Activated naive CD4-positive, alpha-beta T cell treated with anti-CD3 and anti-CD28 coated beads, Interleukin-2, amount 50 U/mL, for 72 hours (primary cell): Measurements from ENCODE around the gene PLCXD1. TPM values are rescaled to one million over a fixed set of nuclear protein-coding genes. Genes with fewer than 3 reads are reported as not detected.
"Not testable (repeated sequence)": the region's sequence is repeated elsewhere in the genome, so short reads cannot be mapped to it uniquely, and the experiment has no call there.

Experiments used
- ATAC-seq, 2 donors: fragments of 150-1000 bp; cut with Tn5 transposase; 2 replicates each; pipeline ENCODE4 v1.10.0; 2021; ENCODE audit warnings: mild to moderate bottlenecking in 2 of 2, moderate library complexity in 2 of 2
- DNase-seq, 2 donors: peaks; one replicate each; pipeline ENCODE4 v3.0.0; 2021 to 2022; ENCODE audit warnings: low spot score in 2 of 2
- H3K27ac Mint-ChIP-seq, 2 donors: one replicate each; pipeline ENCODE4 v1.8.0; 2022; ENCODE audit warnings: mild to moderate bottlenecking in 2 of 2, mixed read lengths in 2 of 2
- H3K36me3 Mint-ChIP-seq, 2 donors: one replicate each; pipeline ENCODE4 v1.8.0; 2022; ENCODE audit warnings: mixed read lengths in 2 of 2
- H3K9me3 Mint-ChIP-seq, 2 donors: one replicate each; pipeline ENCODE4 v1.8.0; 2022; ENCODE audit warnings: mixed read lengths in 2 of 2
- total RNA-seq, 2 donors: library from RNA; stranded (reverse); gene quantifications; one replicate each; pipeline ENCODE4 v1.2.3, GENCODE V29; 2022

The PLCXD1 gene
- total RNA-seq, 2 donors from 2014 or later: 61.4 to 118 TPM

GRCh38 chrX:258291-259040 lies 22.7 kb upstream of the PLCXD1 start:
- Mint-ChIP-seq H3K9me3 (no peaks in the 10 kb centered on the region), H3K36me3 (no peaks in the 10 kb centered on the region), H3K27ac (no peak overlapping the region)
- no peak for DNase-seq
- no peak for ATAC-seq

- H3K27ac Mint-ChIP-seq: no peak overlapping the region
- no peaks in the 10 kb centered on the region for H3K36me3 Mint-ChIP-seq
- no peaks in the 10 kb centered on the region for H3K9me3 Mint-ChIP-seq
- ATAC-seq (peak in 1 of 2 donors; percentile 34), DNase-seq (no peak)
Measured at GRCh38 chrX:259692-260355, 21.4 kb upstream of the PLCXD1 start.

- ATAC-seq: no peak
- Mint-ChIP-seq H3K36me3 (no peaks in the 10 kb centered on the region), H3K27ac (no peak overlapping the region), H3K9me3 (no peaks in the 10 kb centered on the region)
- DNase-seq: no peak
Measured at GRCh38 chrX:261167-261918, 19.8 kb upstream of the PLCXD1 start.

DNA sequence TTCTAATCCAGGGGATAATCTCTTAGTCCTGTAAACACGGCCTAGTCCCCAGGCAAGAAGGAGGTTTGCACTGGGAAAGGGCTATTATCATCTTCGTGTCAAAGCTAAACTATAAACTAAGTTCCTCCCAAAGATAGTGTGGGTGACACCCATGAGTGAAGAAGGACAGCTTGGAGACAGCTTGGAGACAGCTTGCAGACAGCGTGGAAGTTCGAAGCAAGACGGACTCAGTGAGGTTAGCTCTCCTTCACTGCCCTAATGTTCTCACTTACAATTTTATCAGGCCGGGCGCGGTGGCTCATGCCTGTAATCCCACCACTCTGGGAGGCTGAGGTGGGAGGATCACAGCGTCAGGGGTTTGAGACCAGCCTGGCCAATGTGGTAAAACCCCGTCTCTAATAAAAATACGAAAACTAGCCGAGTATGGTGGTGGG lies 19.2 kb upstream of the PLCXD1 start:
- DNase-seq (no peak), ATAC-seq (no peak)
- H3K36me3 Mint-ChIP-seq: no peaks in the 10 kb centered on the region
- no peak overlapping the region for H3K27ac Mint-ChIP-seq
- no peaks in the 10 kb centered on the region for H3K9me3 Mint-ChIP-seq

DNA sequence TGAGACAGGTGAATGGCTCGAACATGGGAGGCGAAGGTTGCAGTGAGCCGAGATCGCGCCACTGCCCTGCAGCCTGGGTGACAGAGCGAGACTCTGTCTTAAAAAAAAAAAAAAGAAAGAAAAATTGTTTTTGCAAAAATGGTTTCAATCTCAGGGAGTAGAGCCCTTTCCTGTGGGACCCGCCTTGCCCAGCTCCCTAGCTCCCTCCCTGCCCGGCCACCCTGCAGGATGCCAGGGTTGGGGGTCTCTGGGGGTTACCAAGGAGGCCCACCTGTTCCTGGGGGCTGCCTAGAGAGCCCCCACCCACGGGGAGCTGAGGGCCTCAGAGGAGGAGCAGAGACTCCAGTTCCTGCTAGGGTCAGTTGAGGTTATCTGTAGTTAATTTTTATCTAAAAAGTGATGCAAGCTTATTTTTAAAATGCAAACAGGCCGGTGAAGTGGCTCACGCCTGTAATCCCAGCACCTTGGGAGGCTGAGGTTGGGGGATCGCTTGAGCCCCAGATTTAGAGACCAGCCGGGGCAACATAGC lies 18.7 kb upstream of the PLCXD1 start:
- no peaks in the 10 kb centered on the region for H3K36me3 Mint-ChIP-seq
- ATAC-seq (no peak), DNase-seq (no peak)
- no peaks in the 10 kb centered on the region for H3K9me3 Mint-ChIP-seq
- H3K27ac Mint-ChIP-seq: no peak overlapping the region

GRCh38 chrX:264006-264405 lies 17.2 kb upstream of the PLCXD1 start:
- not testable (repeated sequence) for H3K27ac Mint-ChIP-seq, ATAC-seq, H3K9me3 Mint-ChIP-seq, DNase-seq, H3K36me3 Mint-ChIP-seq

- DNase-seq: no peak
- ATAC-seq: no peak
- H3K36me3 Mint-ChIP-seq: no peaks in the 10 kb centered on the region
- no peaks in the 10 kb centered on the region for H3K9me3 Mint-ChIP-seq
- H3K27ac Mint-ChIP-seq: no peak overlapping the region
Measured at GRCh38 chrX:264634-265455, 16.3 kb upstream of the PLCXD1 start.

DNA sequence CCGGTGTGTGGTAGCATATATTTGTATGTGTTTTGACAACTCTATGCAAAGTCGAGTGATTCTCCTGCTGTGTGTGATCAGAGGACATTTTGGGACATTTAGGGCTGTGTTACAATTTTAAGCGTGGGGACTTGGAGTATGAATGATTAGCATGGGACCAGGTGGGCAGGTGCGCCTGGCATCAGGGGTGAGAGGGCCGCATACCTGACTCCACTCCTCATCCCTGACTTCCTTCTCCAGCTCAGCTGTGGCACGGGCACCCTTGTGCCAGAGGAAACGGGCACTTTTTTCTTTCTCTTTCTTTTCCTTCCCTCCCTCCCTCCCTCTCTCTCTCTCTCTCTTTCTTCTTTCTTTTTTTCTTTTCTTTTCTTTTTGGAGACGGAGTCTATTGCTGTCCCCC lies 15.7 kb upstream of the PLCXD1 start:
- no peaks in the 10 kb centered on the region for H3K9me3 Mint-ChIP-seq
- H3K36me3 Mint-ChIP-seq: no peaks in the 10 kb centered on the region
- no peak for DNase-seq
- no peak overlapping the region for H3K27ac Mint-ChIP-seq
- no peak for ATAC-seq

DNA sequence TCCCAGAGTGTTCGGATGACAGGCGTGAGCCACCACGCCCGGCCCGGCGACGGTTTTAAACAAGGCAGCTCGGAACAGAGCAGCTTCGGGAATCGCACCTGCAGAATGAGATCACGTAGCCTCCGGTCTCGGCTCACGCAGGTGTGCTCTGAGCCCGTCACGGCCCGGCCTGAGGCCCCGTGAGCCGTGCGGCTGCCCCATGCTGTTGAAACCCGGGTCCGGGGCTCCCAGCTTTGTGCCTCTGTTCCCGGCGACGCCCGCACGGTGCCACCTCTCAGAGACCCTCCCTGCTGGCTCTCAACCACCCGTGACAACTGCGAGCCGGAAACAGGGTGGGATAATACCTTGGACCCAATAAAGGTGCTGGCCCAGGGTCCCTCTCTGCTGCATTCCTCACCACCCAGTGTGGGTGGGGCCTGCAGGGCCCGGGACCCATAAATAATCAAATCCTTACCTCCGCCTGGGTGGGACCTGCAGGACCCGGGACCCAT lies 13.4 kb upstream of the PLCXD1 start:
- no peaks in the 10 kb centered on the region for H3K9me3 Mint-ChIP-seq
- no peak overlapping the region for H3K27ac Mint-ChIP-seq
- ATAC-seq (no peak), DNase-seq (no peak)
- no peaks in the 10 kb centered on the region for H3K36me3 Mint-ChIP-seq

DNA sequence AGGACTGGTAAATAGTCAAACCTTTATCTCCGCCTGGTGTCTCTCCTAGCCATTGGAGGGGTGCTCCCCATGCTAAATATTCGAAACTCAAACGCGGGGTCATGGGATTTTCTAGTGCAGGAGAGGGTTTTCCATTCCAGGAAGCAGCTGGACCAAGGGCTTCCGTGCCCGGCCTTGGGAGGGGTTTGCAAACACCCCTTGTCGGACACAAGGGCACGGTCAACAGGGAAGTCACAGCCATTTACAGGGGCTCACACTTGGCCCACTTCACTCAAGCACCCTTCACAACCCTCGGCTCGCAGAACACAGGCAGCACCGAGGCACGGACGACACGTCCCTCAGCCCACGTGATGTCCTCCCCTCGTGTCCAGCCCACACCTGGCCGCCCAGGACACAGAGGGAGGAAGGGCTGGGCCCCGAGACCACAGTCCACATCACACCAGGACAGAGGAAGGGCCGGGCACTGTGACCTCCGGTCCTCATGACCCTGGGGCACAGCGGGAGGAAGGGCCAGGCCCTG lies 10.3 kb upstream of the PLCXD1 start:
- no peaks in the 10 kb centered on the region for H3K36me3 Mint-ChIP-seq
- no peak for DNase-seq
- no peak overlapping the region for H3K27ac Mint-ChIP-seq
- H3K9me3 Mint-ChIP-seq: no peaks in the 10 kb centered on the region
- no peak for ATAC-seq

DNA sequence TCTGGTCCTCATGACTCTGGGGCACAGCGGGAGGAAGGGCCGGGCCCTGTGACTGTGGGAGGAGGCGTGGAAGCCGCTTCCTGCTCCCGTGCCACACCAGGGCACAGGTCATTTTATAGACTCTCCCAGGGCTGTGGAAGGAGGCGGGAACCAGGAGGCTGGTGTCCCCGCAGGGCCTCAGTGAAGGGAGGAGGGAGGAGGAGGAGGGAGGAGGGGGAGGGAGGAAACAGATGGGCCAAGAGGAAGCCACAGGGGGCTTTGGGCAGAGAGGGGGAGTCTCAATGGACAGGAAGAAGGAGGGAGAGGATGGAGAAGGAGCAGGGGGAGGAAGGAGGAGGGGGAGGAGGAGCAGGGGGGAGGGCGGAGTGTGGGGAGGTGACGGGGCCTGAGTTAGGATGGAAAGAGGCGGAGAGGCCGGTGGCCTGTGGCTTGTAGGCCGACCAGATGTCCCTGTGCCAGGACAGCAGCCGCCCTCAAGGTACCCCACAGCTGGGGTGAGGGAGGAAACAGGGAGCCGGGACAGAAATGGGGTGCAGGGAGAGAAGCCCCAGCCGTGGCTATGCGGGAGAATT lies 6.2 kb upstream of the PLCXD1 start:
- H3K9me3 Mint-ChIP-seq: no peaks in the 10 kb centered on the region
- ATAC-seq: no peak
- peak in 1 of 2 donors; percentile 1 for DNase-seq
- H3K36me3 Mint-ChIP-seq: no peaks in the 10 kb centered on the region
- no peak overlapping the region for H3K27ac Mint-ChIP-seq

DNA sequence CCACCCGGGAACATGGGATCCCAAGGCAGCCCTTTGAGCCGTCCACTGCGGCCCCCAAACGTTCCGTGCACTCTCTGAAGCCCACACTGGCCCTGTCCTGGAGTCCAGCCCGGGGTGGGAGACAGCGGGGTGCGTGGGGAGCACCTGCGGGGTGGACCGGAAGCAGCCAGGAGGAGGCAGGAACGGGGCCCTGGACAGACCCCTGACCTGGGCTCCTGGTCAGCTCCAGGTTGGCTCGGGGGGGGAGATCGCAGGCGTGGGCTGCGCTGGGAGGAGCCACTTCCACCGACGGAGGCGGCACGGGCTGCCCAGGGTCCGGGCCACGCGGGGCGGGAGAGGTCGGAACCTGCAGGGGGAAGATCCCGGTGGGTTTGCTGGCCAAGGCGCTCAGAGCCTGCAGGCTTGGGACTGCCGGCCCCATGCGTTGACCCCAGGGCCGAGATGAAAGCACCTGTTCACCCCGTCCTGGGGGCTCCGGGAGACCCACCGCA lies 5.7 kb upstream of the PLCXD1 start:
- ATAC-seq: peak; percentile 3 to 18
- DNase-seq: peak in 1 of 2 donors; percentile 6
- Mint-ChIP-seq H3K36me3 (no peaks in the 10 kb centered on the region), H3K27ac (no peak overlapping the region), H3K9me3 (no peaks in the 10 kb centered on the region)

DNA sequence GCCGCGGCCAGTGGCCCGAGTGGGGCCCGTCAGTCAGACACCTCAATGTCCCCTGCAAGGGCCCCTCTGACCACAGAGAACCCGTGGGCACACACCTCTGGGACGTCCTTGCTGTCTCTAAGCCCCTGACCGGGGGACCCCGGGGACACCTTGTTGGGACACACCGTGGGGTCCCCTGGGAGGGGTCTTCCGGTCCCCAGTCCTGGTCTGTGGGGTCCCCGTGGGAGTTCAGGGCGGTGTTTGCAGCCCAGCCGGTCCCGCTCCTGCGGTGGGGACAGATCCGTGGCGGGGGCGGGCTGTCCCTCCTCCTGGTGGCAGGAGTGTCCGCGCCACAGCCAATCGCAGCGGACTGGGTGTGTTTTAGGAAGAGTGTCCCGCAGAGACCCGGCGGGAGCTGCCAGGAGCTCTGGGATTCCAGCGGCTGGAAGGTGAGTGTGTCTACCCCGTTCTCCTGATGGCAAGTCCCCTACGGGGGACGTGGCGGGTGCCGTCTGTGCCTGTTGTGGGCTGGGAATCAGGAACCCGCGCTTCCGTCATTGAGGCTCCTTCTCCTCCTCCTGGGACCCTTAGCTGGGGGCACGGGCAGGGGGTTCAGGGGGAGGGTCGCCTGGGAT lies 5.1 kb upstream of the PLCXD1 start:
- Mint-ChIP-seq H3K27ac (peak overlapping the region in 1 of 2 donors; percentile 72), H3K36me3 (no peaks in the 10 kb centered on the region), H3K9me3 (no peaks in the 10 kb centered on the region)
- peak; percentile 83 to 87 for ATAC-seq
- DNase-seq: peak; percentile 57 to 66

DNA sequence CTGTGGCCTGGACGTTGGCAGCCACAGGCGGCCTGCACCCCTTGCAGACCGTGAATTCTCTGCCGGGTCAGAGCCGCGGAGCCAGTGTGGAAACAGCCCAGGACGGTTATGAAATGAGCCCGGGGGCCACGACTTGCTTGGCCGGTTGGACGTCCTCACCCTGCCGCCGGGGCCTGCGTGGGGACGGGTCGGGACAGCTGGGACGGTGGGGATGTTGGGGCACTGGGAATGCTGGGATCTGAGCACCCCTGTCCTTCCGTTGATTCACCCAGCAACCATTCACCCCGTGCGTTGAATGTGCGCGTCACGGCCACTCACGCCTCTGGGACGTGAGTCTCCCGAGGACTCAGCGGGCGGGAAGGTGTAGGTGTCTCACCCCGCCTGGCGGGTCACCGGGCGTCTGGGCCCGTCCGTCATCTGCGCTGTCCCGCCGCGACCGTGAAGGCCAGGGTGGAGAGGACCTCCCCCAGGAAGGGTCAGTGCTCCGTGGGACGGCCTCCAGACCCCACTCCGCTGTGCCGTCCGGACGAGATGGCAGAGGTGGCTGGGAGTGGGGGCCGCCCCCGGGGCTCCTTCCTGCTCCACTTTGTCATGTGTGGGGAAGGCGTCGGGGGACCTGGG lies 4.5 kb upstream of the PLCXD1 start:
- peak; percentile 47 to 78 for ATAC-seq
- H3K9me3 Mint-ChIP-seq: no peaks in the 10 kb centered on the region

More for the DNA sequence above, 4.5 kb upstream of the PLCXD1 start:
- Mint-ChIP-seq H3K27ac (peak overlapping the region in 1 of 2 donors; percentile 72), H3K36me3 (no peaks in the 10 kb centered on the region)
- peak in 1 of 2 donors; percentile 15 for DNase-seq
